ENCODE data around the gene RNF115. TPM values are rescaled to one million over a fixed set of nuclear protein-coding genes. Genes with fewer than 3 reads are reported as not detected.

Gene RNF115
- total and polyA plus RNA-seq, 2 of the 13 experiments (the other 11 are each of a cell fraction or from before 2014, with no cell fraction given) = 6.0 to 10.1 TPM

DNA sequence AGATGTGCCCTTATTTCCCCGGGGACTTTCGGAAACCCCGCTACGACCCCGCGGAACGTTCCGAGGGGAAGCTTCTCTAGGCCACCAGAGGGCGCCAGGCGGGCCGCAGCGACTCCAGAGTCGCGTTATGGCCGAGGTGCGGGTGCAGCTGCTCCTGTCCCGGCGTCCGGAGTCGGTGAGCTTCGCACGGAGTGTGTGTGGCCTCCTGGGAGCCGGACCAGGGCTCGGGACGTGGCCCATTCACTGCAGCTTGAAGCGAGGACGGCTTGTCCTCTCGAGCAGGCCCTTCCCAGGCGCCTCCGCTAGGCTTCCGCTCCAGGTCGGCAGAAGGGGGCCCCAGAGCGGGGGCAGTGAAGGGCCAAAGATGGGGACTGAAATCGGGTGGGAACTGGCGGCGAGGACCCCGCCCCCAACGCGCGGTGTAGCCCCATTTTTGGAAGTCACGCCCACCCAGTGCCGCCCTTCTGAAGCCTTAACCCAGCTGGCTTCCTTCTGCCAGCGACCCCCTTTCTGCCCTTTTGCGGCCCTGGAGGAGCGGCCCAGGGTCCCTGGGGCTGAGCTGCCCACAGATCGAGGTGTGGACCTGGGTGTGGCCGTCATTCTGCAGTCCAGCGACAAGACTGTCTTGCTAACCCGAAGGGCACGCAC is 21.7 kb upstream of the RNF115 start, which contains the start of gene NUDT17 (continued):
- TF ChIP-seq, protein P1, sequence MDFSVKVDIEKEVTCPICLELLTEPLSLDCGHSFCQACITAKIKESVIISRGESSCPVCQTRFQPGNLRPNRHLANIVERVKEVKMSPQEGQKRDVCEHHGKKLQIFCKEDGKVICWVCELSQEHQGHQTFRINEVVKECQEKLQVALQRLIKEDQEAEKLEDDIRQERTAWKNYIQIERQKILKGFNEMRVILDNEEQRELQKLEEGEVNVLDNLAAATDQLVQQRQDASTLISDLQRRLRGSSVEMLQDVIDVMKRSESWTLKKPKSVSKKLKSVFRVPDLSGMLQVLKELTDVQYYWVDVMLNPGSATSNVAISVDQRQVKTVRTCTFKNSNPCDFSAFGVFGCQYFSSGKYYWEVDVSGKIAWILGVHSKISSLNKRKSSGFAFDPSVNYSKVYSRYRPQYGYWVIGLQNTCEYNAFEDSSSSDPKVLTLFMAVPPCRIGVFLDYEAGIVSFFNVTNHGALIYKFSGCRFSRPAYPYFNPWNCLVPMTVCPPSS (IDR thresholded peaks at IDR 0.05) = no peak
- TF ChIP-seq HOXA9 (CRISPR knock-in tag; IDR thresholded peaks at IDR 0.05; ENCODE audit: borderline replicate concordance) = no peak
- peak; percentile 56; the same call in 1 of the 2 replicates for TF ChIP-seq ZNF292 (CRISPR knock-in tag; IDR thresholded peaks at IDR 0.05; ENCODE audit: borderline replicate concordance, low read depth)
- TF ChIP-seq, protein P2, sequence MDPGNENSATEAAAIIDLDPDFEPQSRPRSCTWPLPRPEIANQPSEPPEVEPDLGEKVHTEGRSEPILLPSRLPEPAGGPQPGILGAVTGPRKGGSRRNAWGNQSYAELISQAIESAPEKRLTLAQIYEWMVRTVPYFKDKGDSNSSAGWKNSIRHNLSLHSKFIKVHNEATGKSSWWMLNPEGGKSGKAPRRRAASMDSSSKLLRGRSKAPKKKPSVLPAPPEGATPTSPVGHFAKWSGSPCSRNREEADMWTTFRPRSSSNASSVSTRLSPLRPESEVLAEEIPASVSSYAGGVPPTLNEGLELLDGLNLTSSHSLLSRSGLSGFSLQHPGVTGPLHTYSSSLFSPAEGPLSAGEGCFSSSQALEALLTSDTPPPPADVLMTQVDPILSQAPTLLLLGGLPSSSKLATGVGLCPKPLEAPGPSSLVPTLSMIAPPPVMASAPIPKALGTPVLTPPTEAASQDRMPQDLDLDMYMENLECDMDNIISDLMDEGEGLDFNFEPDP (CRISPR knock-in tag; conservative IDR thresholded peaks at IDR 0.05) = no peak
- no peak for TF ChIP-seq POLR2AphosphoS2 (IDR thresholded peaks at IDR 0.05; ENCODE audit: low read depth, low read length)
- no peak for TF ChIP-seq ZNF567 (CRISPR knock-in tag; IDR thresholded peaks at IDR 0.05; ENCODE audit: borderline replicate concordance)
- TF ChIP-seq ZNF790 (CRISPR knock-in tag; IDR thresholded peaks at IDR 0.05; ENCODE audit: borderline replicate concordance) = no peak
- TF ChIP-seq ZNF788 (CRISPR knock-in tag; IDR thresholded peaks at IDR 0.05; ENCODE audit: borderline replicate concordance) = 0 out of 2 replicates have a peak, but pooled peaks have one; percentile 73
- no peak for TF ChIP-seq ADNP (CRISPR knock-in tag; IDR thresholded peaks at IDR 0.05)
- TF ChIP-seq DNMT3B (CRISPR knock-in tag; conservative IDR thresholded peaks at IDR 0.05) = no peak
- TF ChIP-seq ZNF468 (CRISPR knock-in tag; IDR thresholded peaks at IDR 0.05) = no peak
- TF ChIP-seq AHR (CRISPR knock-in tag; IDR thresholded peaks at IDR 0.05) = no peak
- TF ChIP-seq, protein P3, sequence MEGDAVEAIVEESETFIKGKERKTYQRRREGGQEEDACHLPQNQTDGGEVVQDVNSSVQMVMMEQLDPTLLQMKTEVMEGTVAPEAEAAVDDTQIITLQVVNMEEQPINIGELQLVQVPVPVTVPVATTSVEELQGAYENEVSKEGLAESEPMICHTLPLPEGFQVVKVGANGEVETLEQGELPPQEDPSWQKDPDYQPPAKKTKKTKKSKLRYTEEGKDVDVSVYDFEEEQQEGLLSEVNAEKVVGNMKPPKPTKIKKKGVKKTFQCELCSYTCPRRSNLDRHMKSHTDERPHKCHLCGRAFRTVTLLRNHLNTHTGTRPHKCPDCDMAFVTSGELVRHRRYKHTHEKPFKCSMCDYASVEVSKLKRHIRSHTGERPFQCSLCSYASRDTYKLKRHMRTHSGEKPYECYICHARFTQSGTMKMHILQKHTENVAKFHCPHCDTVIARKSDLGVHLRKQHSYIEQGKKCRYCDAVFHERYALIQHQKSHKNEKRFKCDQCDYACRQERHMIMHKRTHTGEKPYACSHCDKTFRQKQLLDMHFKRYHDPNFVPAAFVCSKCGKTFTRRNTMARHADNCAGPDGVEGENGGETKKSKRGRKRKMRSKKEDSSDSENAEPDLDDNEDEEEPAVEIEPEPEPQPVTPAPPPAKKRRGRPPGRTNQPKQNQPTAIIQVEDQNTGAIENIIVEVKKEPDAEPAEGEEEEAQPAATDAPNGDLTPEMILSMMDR (CRISPR knock-in tag; IDR thresholded peaks at IDR 0.05) = peak; percentile 94
- TF ChIP-seq, protein P4, sequence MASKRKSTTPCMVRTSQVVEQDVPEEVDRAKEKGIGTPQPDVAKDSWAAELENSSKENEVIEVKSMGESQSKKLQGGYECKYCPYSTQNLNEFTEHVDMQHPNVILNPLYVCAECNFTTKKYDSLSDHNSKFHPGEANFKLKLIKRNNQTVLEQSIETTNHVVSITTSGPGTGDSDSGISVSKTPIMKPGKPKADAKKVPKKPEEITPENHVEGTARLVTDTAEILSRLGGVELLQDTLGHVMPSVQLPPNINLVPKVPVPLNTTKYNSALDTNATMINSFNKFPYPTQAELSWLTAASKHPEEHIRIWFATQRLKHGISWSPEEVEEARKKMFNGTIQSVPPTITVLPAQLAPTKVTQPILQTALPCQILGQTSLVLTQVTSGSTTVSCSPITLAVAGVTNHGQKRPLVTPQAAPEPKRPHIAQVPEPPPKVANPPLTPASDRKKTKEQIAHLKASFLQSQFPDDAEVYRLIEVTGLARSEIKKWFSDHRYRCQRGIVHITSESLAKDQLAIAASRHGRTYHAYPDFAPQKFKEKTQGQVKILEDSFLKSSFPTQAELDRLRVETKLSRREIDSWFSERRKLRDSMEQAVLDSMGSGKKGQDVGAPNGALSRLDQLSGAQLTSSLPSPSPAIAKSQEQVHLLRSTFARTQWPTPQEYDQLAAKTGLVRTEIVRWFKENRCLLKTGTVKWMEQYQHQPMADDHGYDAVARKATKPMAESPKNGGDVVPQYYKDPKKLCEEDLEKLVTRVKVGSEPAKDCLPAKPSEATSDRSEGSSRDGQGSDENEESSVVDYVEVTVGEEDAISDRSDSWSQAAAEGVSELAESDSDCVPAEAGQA (IDR thresholded peaks at IDR 0.05; ENCODE audit: low read depth) = 0 out of 2 replicates have a peak, but pooled peaks have one; percentile 13
- TF ChIP-seq, protein P4 (CRISPR knock-in tag; IDR thresholded peaks at IDR 0.05; ENCODE audit: borderline replicate concordance) = no peak
- 0 out of 2 replicates have a peak, but pooled peaks have one; percentile 28 for TF ChIP-seq NR1H2 (CRISPR knock-in tag; IDR thresholded peaks at IDR 0.05; ENCODE audit: borderline replicate concordance, low read depth)
- TF ChIP-seq ZNF547 (CRISPR knock-in tag; IDR thresholded peaks at IDR 0.05) = 0 out of 2 replicates have a peak, but pooled peaks have one; percentile 13
- TF ChIP-seq, protein P5, sequence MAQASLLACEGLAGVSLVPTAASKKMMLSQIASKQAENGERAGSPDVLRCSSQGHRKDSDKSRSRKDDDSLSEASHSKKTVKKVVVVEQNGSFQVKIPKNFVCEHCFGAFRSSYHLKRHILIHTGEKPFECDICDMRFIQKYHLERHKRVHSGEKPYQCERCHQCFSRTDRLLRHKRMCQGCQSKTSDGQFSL (CRISPR knock-in tag; IDR thresholded peaks at IDR 0.05) = no peak
- TF ChIP-seq MATR3 (CRISPR knock-in tag; IDR thresholded peaks at IDR 0.05) = no peak

All from HepG2 (cell line).